ENCODE measurements around the gene FYN.

Gene FYN

DNA sequence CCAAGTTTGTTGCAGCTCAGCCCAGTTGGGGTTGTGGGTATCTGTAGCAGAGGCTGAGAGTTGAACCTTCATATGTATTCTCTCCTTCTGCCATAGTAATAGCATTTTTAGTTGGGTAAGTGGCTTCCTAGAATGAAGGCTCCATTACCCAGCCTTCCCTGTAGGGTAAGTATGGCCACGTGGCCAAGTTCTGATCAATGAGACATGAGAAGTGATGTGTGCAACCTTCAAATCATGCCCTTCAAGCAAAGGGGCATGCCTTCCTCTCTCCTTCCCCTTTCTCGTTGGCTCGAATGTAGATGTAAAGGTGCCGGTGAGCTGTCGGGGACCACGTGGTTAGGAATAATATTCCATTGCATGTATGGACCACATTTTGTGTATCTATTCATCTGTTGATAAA is 254.8 kb downstream of the FYN start:
- DNase-seq (ENCODE audit: low read depth, low spot score) = no peak
- ChIA-PET POLR2A (no interaction called here), CTCF (interaction anchor here (1.9 kb wide), 1 partner anchor 13 kb away, joined by 4 read pairs; the partner anchor contains the start of gene TRAF3IP2)
- TF ChIP-seq, protein P1, sequence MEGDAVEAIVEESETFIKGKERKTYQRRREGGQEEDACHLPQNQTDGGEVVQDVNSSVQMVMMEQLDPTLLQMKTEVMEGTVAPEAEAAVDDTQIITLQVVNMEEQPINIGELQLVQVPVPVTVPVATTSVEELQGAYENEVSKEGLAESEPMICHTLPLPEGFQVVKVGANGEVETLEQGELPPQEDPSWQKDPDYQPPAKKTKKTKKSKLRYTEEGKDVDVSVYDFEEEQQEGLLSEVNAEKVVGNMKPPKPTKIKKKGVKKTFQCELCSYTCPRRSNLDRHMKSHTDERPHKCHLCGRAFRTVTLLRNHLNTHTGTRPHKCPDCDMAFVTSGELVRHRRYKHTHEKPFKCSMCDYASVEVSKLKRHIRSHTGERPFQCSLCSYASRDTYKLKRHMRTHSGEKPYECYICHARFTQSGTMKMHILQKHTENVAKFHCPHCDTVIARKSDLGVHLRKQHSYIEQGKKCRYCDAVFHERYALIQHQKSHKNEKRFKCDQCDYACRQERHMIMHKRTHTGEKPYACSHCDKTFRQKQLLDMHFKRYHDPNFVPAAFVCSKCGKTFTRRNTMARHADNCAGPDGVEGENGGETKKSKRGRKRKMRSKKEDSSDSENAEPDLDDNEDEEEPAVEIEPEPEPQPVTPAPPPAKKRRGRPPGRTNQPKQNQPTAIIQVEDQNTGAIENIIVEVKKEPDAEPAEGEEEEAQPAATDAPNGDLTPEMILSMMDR (IDR thresholded peaks at IDR 0.05; ENCODE audit: insufficient read depth, low read length, missing control alignments) = no peak
- H3K4me3 ChIP-seq (ENCODE audit: low read depth, low read length) = no peak overlapping the region

DNA sequence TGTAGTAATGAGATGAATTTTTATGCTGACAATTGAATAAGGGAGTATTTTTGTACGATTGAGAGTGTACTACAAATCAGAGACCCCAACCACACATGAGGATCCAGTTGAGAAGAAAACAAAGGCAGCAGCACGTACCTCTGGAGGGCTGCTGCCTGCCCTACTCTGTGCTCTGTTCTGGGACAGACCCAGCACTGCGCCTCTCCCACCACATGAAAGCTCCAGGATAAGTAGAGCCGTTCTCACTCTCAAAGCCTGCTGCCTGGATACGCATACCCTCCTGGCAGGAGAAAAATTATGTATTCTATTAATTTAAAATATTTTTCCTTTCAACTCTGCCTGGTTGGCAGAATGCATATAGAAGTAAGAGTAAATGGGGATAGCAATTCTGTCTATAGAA is 256.1 kb downstream of the FYN start:
- TF ChIP-seq, protein P1 (IDR thresholded peaks at IDR 0.05; ENCODE audit: insufficient read depth, low read length, missing control alignments) = no peak
- no peak for DNase-seq (ENCODE audit: low read depth, low spot score)
- ChIA-PET POLR2A (no interaction called here), CTCF (no interaction called here)
- no peak overlapping the region for H3K4me3 ChIP-seq (ENCODE audit: low read depth, low read length)

DNA sequence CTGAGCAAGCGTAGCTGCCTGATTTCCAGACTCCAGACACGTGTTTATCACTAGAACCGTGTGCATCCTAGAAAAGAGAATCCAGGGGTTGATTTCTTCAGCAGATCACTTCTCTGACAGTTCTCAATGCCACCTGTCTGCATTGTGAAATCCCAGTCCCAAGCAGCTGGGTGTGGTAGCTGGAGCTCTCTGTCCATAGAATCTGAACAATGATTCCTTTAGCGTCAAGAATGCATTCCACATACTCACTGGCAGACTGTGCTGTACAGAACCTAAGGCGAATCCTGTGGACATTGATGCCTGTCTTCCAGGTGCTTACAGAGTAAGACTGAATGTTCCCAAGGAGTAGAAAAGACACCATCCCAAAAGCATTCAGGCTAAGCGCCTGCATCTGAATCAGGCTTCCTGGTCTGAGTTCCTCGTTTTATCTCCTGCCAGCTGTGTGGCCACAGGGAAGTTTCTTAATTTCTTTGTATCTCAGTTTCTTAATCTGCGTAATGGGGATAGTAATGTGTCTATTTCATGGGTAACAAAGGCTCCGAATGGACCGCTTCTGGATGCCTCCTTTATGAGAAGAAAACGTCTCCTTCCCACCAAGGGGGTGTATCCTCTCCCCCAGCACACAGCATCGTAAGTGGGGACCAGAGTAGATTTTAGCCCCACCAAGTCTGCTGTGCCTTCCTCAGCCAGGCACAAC is 257.2 kb downstream of the FYN start:
- no peak for DNase-seq (ENCODE audit: low read depth, low spot score)
- ChIA-PET CTCF (interaction anchor here (1.3 kb wide), 1 partner anchor 10 kb away, joined by 4 read pairs; no protein-coding TSS in a partner anchor), POLR2A (no interaction called here)
- TF ChIP-seq, protein P1 (IDR thresholded peaks at IDR 0.05; ENCODE audit: insufficient read depth, low read length, missing control alignments) = no peak
- no peak overlapping the region for H3K4me3 ChIP-seq (ENCODE audit: low read depth, low read length)

DNA sequence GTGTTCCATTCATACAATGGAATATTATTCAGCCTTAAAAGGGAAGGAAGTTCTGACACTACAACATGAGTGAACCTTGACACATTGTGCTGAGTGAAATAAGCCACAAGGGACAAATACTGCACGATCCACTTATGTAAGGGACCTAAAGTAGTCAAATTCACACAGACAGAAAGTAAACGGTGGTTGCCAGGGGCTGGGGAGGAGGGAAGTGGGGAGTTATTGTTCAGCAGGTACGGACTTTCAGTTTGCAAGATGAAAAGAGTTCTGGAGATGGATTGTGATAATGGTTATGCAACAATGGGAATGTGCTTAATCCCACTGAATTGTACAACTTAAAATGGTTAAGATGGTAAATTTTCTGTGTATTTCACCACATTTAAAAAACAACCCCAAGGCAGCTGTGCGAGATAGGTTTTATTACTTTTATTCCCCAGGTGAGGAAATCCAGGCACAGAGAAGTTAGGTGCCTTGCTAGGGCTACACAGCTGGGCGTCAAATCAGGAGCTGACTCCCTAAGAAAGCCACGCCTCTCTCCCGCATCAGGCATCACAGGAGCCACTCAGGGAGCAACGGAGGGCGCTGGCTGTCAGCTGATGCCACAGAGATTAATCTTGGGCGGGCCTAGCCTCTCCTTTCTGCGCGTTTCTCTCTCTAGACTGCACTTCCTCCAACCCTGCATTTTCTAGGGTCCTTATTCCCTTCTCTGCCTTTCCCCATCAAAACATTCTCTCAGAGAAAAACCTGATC is 258.2 kb downstream of the FYN start:
- POLR2A ChIA-PET = no interaction called here
- TF ChIP-seq, protein P1 (IDR thresholded peaks at IDR 0.05; ENCODE audit: insufficient read depth, low read length, missing control alignments) = no peak
- H3K4me3 ChIP-seq (ENCODE audit: low read depth, low read length) = no peak overlapping the region
- DNase-seq (ENCODE audit: low read depth, low spot score) = no peak
- CTCF ChIA-PET = interaction anchor here (1.3 kb wide), 1 partner anchor 11 kb away, joined by 4 read pairs; no protein-coding TSS in a partner anchor

DNA sequence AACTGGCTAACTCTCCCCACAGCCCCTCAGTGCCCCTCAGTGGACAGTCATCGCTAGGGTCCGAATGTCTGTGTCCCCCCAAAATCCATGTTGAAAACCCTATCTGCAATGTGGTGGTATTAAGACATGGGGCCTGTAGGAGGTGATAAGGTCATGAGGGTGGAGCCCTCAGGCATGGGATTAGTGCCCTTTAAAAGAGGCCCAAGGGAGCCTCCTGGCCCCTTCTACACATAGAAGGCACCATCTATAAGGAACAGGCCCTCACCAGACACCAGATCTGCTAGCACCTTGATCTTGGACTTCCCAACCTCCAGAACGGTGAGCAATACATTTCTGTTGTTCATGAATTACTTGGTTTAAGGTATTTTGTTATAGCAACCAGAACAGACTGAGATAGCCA is 260.9 kb downstream of the FYN start:
- ChIA-PET CTCF (interaction anchor here (0.8 kb wide), 1 partner anchor 11 kb away, joined by 4 read pairs; no protein-coding TSS in a partner anchor), POLR2A (no interaction called here)
- no peak overlapping the region for H3K4me3 ChIP-seq (ENCODE audit: low read depth, low read length)

More for the DNA sequence above, 260.9 kb downstream of the FYN start:
- TF ChIP-seq, protein P1 (IDR thresholded peaks at IDR 0.05; ENCODE audit: insufficient read depth, low read length, missing control alignments) = no peak
- no peak for DNase-seq (ENCODE audit: low read depth, low spot score)
